HepG2 (cell line): ENCODE measurements around the gene TMEM269. TPM values are rescaled to one million over a fixed set of nuclear protein-coding genes. Genes with fewer than 3 reads are reported as not detected.

Source experiments
- ATAC-seq: fragments of 200-7000 bp; cut with Tn5 transposase; 3 replicates; pipeline ENCODE4 v1.9.1; 2020; ENCODE audit warnings: mild to moderate bottlenecking, moderate library complexity
- BruUV-seq: library from RNA; stranded (reverse); fragments of 400-500 nt; replicated peaks from 2 replicates; lab custom pipeline; 2021; lab: Mats Ljungman, UMichigan
- CTCF ChIA-PET: fragments of 300-600 bp; formaldehyde crosslinking; extraction: SDS; loops from one replicate; lab custom pipeline; 2021; ENCODE audit warnings: low total read pairs, inconsistent platforms, low intra/inter-chr PET ratio; lab: Yijun Ruan, JAX
- POLR2A ChIA-PET: fragments of 350-600 bp; sonication (Branson Sonifier 250); formaldehyde crosslinking; loops from one replicate; lab custom pipeline; 2020; ENCODE audit warnings: antibody characterized with exemption, inconsistent platforms; lab: Yijun Ruan, JAX
- DNase-seq: peaks from one replicate; pipeline ENCODE4 v3.0.0-alpha.2; 2015; ENCODE audit warnings: low spot score
- FAIRE-seq: peaks from 3 replicates; lab custom pipeline; 2011; peaks lifted over from hg19 to GRCh38; lab: Jason Lieb, UNC
- H2AFZ ChIP-seq: one replicate; pipeline ENCODE4 v1.6.1; 2011; ENCODE audit warnings: low read length, inconsistent platforms
- H3K27ac ChIP-seq: fragments of 300-600 bp; 3 replicates; pipeline ENCODE4 v1.8.0; 2011; ENCODE audit warnings: mixed run types, mild to moderate bottlenecking, mixed read lengths, low read length, inconsistent platforms; ENCODE audit not compliant: insufficient read depth; ENCODE audit errors: extremely low read length
- H3K27me3 ChIP-seq, 2 experiments: fragments of 200-600 bp in 1 of 2; 2 replicates in 1 of 2; 3 replicates in 1 of 2; pipeline versions ENCODE4 v1.6.0 to v1.8.0; 2011; ENCODE audit warnings: low read length in 2 of 2, mild to moderate bottlenecking in 2 of 2, moderate library complexity in 2 of 2, inconsistent platforms in 1 of 2; ENCODE audit not compliant: insufficient read depth in 2 of 2, control insufficient read depth in 1 of 2
- H3K36me3 ChIP-seq, 2 experiments: fragments of 200-600 bp in 1 of 2; replicated peaks in 1 of 2; 2 replicates in 1 of 2; 3 replicates in 1 of 2; pipeline versions ENCODE4 v1.5.1 to v1.8.0; 2011; ENCODE audit warnings: low read length in 2 of 2, inconsistent platforms in 1 of 2; ENCODE audit not compliant: insufficient read depth in 2 of 2, control insufficient read depth in 1 of 2
- H3K4me1 ChIP-seq: 2 replicates; pipeline ENCODE4 v1.5.1; 2012; ENCODE audit warnings: low read length, inconsistent platforms; ENCODE audit not compliant: insufficient read depth
- H3K4me2 ChIP-seq: 2 replicates; pipeline ENCODE4 v1.6.0; 2011; ENCODE audit warnings: low read depth, low read length, inconsistent platforms
- H3K4me3 ChIP-seq, 3 experiments: fragments of 200-600 bp in 1 of 3; sonication (generic), shearing (Covaris generic) in 1 of 3; replicated peaks in 1 of 3; 2 replicates each; pipeline ENCODE4 v1.5.1; 2011 to 2016; ENCODE audit warnings: low read length in 3 of 3, inconsistent platforms in 2 of 3, low read depth in 2 of 3, mild to moderate bottlenecking in 2 of 3, control low read depth in 1 of 3, mixed read lengths in 1 of 3; ENCODE audit not compliant: insufficient read depth in 1 of 3
- H3K79me2 ChIP-seq: one replicate; pipeline ENCODE4 v1.6.1; 2011; ENCODE audit warnings: low read length, inconsistent platforms; ENCODE audit not compliant: insufficient read depth
- H3K9ac ChIP-seq: 2 replicates; pipeline ENCODE4 v1.6.0; 2011; ENCODE audit warnings: mild to moderate bottlenecking, low read depth, low read length, inconsistent platforms; ENCODE audit not compliant: insufficient read depth
- H3K9me3 ChIP-seq: 2 replicates; pipeline ENCODE4 v1.5.1; 2012; ENCODE audit warnings: mild to moderate bottlenecking, low read length
- H4K20me1 ChIP-seq: 2 replicates; pipeline ENCODE4 v1.6.0; 2011; ENCODE audit warnings: inconsistent platforms, mild to moderate bottlenecking, low read length, moderate library complexity; ENCODE audit not compliant: insufficient read depth
- BHLHE40 ChIP-seq: IDR thresholded peaks from 2 replicates; pipeline ENCODE4 v1.6.1; 2011; ENCODE audit warnings: low read length, improper control_type of control experiment
- EED ChIP-seq: sonication (generic); formaldehyde crosslinking; IDR thresholded peaks from 2 replicates; pipeline ENCODE4 v1.5.0; 2020; ENCODE audit warnings: mild to moderate bottlenecking, missing genetic modification reagents
- GFI1 ChIP-seq: sonication (generic); formaldehyde crosslinking; IDR thresholded peaks from 2 replicates; pipeline ENCODE4 v1.5.0; 2020; ENCODE audit warnings: missing genetic modification reagents, mild to moderate bottlenecking, borderline replicate concordance
- KDM2A ChIP-seq: sonication (generic); formaldehyde crosslinking; IDR thresholded peaks from 2 replicates; pipeline ENCODE4 v1.4.0; 2020; ENCODE audit warnings: low read depth, missing genetic modification reagents, borderline replicate concordance
- KMT2A ChIP-seq: sonication (generic); formaldehyde crosslinking; IDR thresholded peaks from 2 replicates; pipeline ENCODE4 v1.4.0; 2020; ENCODE audit warnings: missing genetic modification reagents
- MATR3 ChIP-seq: sonication (generic); formaldehyde crosslinking; IDR thresholded peaks from 2 replicates; pipeline ENCODE4 v1.4.0; 2020; ENCODE audit warnings: missing genetic modification reagents
- NR1H2 ChIP-seq: sonication (generic); formaldehyde crosslinking; IDR thresholded peaks from 2 replicates; pipeline ENCODE4 v1.8.1; 2022; ENCODE audit warnings: low read depth, missing genetic modification reagents, borderline replicate concordance
- RAD21 ChIP-seq: fragments of 450-650 bp; formaldehyde crosslinking; IDR thresholded peaks from 2 replicates; pipeline ENCODE4 v1.5.0; 2020; ENCODE audit warnings: mild to moderate bottlenecking
- SP1 ChIP-seq, 2 experiments: fragments of 450-650 bp in 1 of 2; sonication (generic) in 1 of 2; formaldehyde crosslinking in 1 of 2; IDR thresholded peaks; 2 replicates each; pipeline versions ENCODE4 v1.4.0 to v1.6.1; 2016 to 2020; ENCODE audit warnings: missing genetic modification reagents in 1 of 2
- TBX2 ChIP-seq: sonication (generic); formaldehyde crosslinking; IDR thresholded peaks from 2 replicates; pipeline ENCODE4 v1.5.0; 2020; ENCODE audit warnings: missing genetic modification reagents, mild to moderate bottlenecking, borderline replicate concordance
- TFAP4 ChIP-seq: sonication (generic); IDR thresholded peaks from 2 replicates; pipeline ENCODE4 v1.6.1; 2016; ENCODE audit warnings: low read depth, borderline replicate concordance
- ZBTB42 ChIP-seq: sonication (generic); formaldehyde crosslinking; IDR thresholded peaks from 2 replicates; pipeline ENCODE4 v1.5.0; 2020; ENCODE audit warnings: mild to moderate bottlenecking, missing genetic modification reagents
- ZBTB8A ChIP-seq: sonication (generic); formaldehyde crosslinking; IDR thresholded peaks from 2 replicates; pipeline ENCODE4 v1.4.0; 2020; ENCODE audit warnings: mild to moderate bottlenecking, low read depth, missing genetic modification reagents, borderline replicate concordance
- ZNF121 ChIP-seq: sonication (generic); formaldehyde crosslinking; IDR thresholded peaks from 2 replicates; pipeline ENCODE4 v1.5.0; 2020; ENCODE audit warnings: mild to moderate bottlenecking, missing genetic modification reagents
- ZNF280B ChIP-seq: sonication (generic); formaldehyde crosslinking; IDR thresholded peaks from 2 replicates; pipeline ENCODE4 v1.5.0; 2020; ENCODE audit warnings: missing genetic modification reagents, mild to moderate bottlenecking, borderline replicate concordance
- ZNF292 ChIP-seq: sonication (generic); formaldehyde crosslinking; IDR thresholded peaks from 2 replicates; pipeline ENCODE4 v1.8.1; 2022; ENCODE audit warnings: mild to moderate bottlenecking, low read depth, missing genetic modification reagents, borderline replicate concordance
- ZNF317 ChIP-seq: sonication (generic); formaldehyde crosslinking; IDR thresholded peaks from 2 replicates; pipeline ENCODE4 v1.5.0; 2020; ENCODE audit warnings: mild to moderate bottlenecking, missing genetic modification reagents
- ZNF501 ChIP-seq: sonication (generic); formaldehyde crosslinking; IDR thresholded peaks from 2 replicates; pipeline ENCODE4 v1.5.1; 2020; ENCODE audit warnings: mild to moderate bottlenecking, moderate library complexity, missing genetic modification reagents
- ZNF614 ChIP-seq: IDR thresholded peaks from 2 replicates; pipeline ENCODE4 v1.6.1; 2018; ENCODE audit warnings: missing biosample characterization, missing genetic modification reagents, inconsistent platforms, borderline replicate concordance
- ZNF781 ChIP-seq: sonication (generic); formaldehyde crosslinking; IDR thresholded peaks from 2 replicates; pipeline ENCODE4 v1.5.1; 2020; ENCODE audit warnings: borderline replicate concordance, mild to moderate bottlenecking, missing genetic modification reagents; ENCODE audit errors: not compliant biosample characterization
- WGBS: methylation state at CpG from one replicate; pipeline ENCODE4 v1.1.6; 2017; ENCODE audit warnings: low lambda C conversion rate; 5-methylcytosine and 5-hydroxymethylcytosine counted together
- in situ Hi-C: cut with HindIII; loops from 2 replicates; pipeline ENCODE4 v1.10.0; 2017; ENCODE audit warnings: low pct_unique_long_range_greater_than_20kb; ENCODE audit not compliant: extremely low pct_ligation_motif_present
- intact Hi-C: fragments of 100-400 bp; cut with micrococcal nuclease; formaldehyde crosslinking; loops from one replicate; pipeline ENCODE4 v1.10.0; 2022; ENCODE audit not compliant: unreplicated experiment
- polyA plus RNA-seq, 8 experiments: library from polyadenylated mRNA; depleted of rRNA in 3 of 8; stranded (reverse) in 7 of 8; unstranded in 1 of 8; fragments of >200 nt; fragmentation: Illumina TruSeq in 4 of 8; extraction: Trizol in 4 of 8; gene quantifications; 2 replicates each; pipeline versions ENCODE4 v1.2.1 to v1.2.3, GENCODE V29; 2011 to 2016; ENCODE audit warnings: low read depth in 4 of 8, missing spikeins in 1 of 8, mixed read lengths in 1 of 8; ENCODE audit not compliant: insufficient read depth in 1 of 8
- total RNA-seq, 5 experiments: library from RNA; depleted of rRNA; stranded (reverse); fragments of >200 nt; fragmentation: Illumina TruSeq; extraction: Trizol; gene quantifications; 2 replicates each; pipeline ENCODE4 v1.2.3, GENCODE V29; 2016; ENCODE audit warnings: low read depth in 1 of 5

TMEM269 gene
- total and polyA plus RNA-seq, 2 of the 13 experiments (the other 11 are each of a cell fraction or from before 2014, with no cell fraction given) = 0.15 to 0.21 TPM

- in situ Hi-C loops (loop anchor here (10.0 to 25.0 kb wide), 2 partner anchors 403 to 595 kb away; partner anchors contain the start of gene FOXJ3), intact Hi-C loops (loop anchor here (5.0 to 10.0 kb wide), 2 partner anchors 163 to 405 kb away; partner anchors contain the start of gene FOXJ3)
- ATAC-seq (peak; percentile 79), FAIRE-seq (peak; percentile 83), DNase-seq (peak; percentile 73)
- BruUV-seq = TSS peak; percentile 47
- Histone ChIP-seq H2AFZ (peak within 1 kb of the TSS; percentile 33), H3K27ac (no peak within 1 kb of the TSS), H3K4me3 (peak within 1 kb of the TSS; percentile 64 to 83 (median 76)), H3K36me3 (no peaks in the 10 kb centered on the region), H4K20me1 (no peaks in the 10 kb centered on the region), H3K4me2 (peak within 1 kb of the TSS; percentile 98), H3K9ac (peak within 1 kb of the TSS; percentile 61), H3K27me3 (no peaks in the 10 kb centered on the region), H3K79me2 (no peaks in the 10 kb centered on the region), H3K4me1 (peaks cover 73% of the 10 kb centered on the region), H3K9me3 (no peaks in the 10 kb centered on the region)
- 4% methylated on average over 16 of the region's 27 CpGs for WGBS
- ChIA-PET POLR2A (interaction anchor here (0.5 to 3.6 kb wide), 6 partner anchors 14 to 120 kb away, joined by 3 to 28 read pairs (median 5); partner anchors contain the start of genes C1orf50, P3H1, PPIH and YBX1), CTCF (no interaction called here)
- TF ChIP-seq KMT2A (CRISPR knock-in tag) (no peak), GFI1 (CRISPR knock-in tag) (peak; percentile 31; the same call in 1 of the 2 replicates), ZNF292 (CRISPR knock-in tag) (peak; percentile 47; the same call in 1 of the 2 replicates), ZNF614 (CRISPR knock-in tag) (0 out of 2 replicates have a peak, but pooled peaks have one; percentile 27), ZBTB42 (CRISPR knock-in tag) (peak; percentile 3; the same call in 1 of the 2 replicates), TFAP4 (peak; percentile 80; the same call in 1 of the 2 replicates), EED (peak; percentile 60; the same call in 1 of the 2 replicates), SP1 (IDR thresholded peaks at IDR 0.05) (no peak), SP1 (CRISPR knock-in tag; IDR thresholded peaks at IDR 0.05) (peak; percentile 72; the same call in 1 of the 2 replicates), ZNF121 (CRISPR knock-in tag) (peak; percentile 40; the same call in 1 of the 2 replicates), ZNF501 (CRISPR knock-in tag) (0 out of 2 replicates have a peak, but pooled peaks have one; percentile 43), KDM2A (CRISPR knock-in tag) (peak; percentile 10; the same call in 1 of the 2 replicates), BHLHE40 (no peak), TBX2 (peak; percentile 59; the same call in 1 of the 2 replicates), ZNF280B (CRISPR knock-in tag) (peak; percentile 53; the same call in 1 of the 2 replicates), NR1H2 (CRISPR knock-in tag) (peak; percentile 72; the same call in 1 of the 2 replicates), MATR3 (no peak), ZBTB8A (CRISPR knock-in tag) (peak; percentile 67; the same call in 1 of the 2 replicates), ZNF781 (CRISPR knock-in tag) (peak; percentile 52), RAD21 (CRISPR knock-in tag) (no peak), ZNF317 (CRISPR knock-in tag) (peak; percentile 27; the same call in 1 of the 2 replicates)
Measured at GRCh38 chr1:42739753-42740700, 44.8 kb upstream of the TMEM269 start, which contains the start of gene CLDN19. Gene CLDN19 (minus strand): TSS chr1:42740236. CDS start chr1:42740063, 173 bp downstream.
